ENCODE data around the gene STOML1. TPM values are rescaled to one million over a fixed set of nuclear protein-coding genes. Genes with fewer than 3 reads are reported as not detected.

The STOML1 gene
- polyA plus RNA-seq, 1 donor from 2014 or later: 49.5 TPM

GRCh38 chr15:73957276-73957675, 34.8 kb downstream of the STOML1 start:
- Histone ChIP-seq H4K20me1 (ENCODE audit: insufficient read depth) (no peaks in the 10 kb centered on the region), H3K27ac (ENCODE audit: low read length) (no peak overlapping the region), H3F3A (ENCODE audit: insufficient read depth, low read length, poor library complexity, severe bottlenecking) (no peaks in the 10 kb centered on the region), H3K4me3 (ENCODE audit: low read length) (no peak overlapping the region), H3K27me3 (ENCODE audit: insufficient read depth, low read depth, low read length) (no peaks in the 10 kb centered on the region), H3K9ac (ENCODE audit: low read length) (no peak overlapping the region), H3K36me3 (ENCODE audit: insufficient read depth, low read length) (no peaks in the 10 kb centered on the region), H3K79me2 (replicated peaks; ENCODE audit: insufficient read depth, low read length) (no peaks in the 10 kb centered on the region), H3K9me3 (ENCODE audit: low read length) (no peaks in the 10 kb centered on the region), H3K9me2 (ENCODE audit: insufficient read depth, low read length) (no peaks in the 10 kb centered on the region), H2AFZ (ENCODE audit: low read depth, low read length) (no peak overlapping the region), H3K4me2 (ENCODE audit: low read length) (no peak overlapping the region)
- TF ChIP-seq REST (IDR thresholded peaks at IDR 0.05; ENCODE audit: borderline replicate concordance): no peak

- Histone ChIP-seq H4K20me1 (ENCODE audit: insufficient read depth) (no peaks in the 10 kb centered on the region), H3K79me2 (replicated peaks; ENCODE audit: insufficient read depth, low read length) (no peaks in the 10 kb centered on the region), H3K9me2 (ENCODE audit: insufficient read depth, low read length) (no peaks in the 10 kb centered on the region), H3K9ac (ENCODE audit: low read length) (no peak overlapping the region), H3K4me2 (ENCODE audit: low read length) (no peak overlapping the region), H3K4me3 (ENCODE audit: low read length) (no peak overlapping the region), H3K9me3 (ENCODE audit: low read length) (no peaks in the 10 kb centered on the region), H2AFZ (ENCODE audit: low read depth, low read length) (no peak overlapping the region), H3K27ac (ENCODE audit: low read length) (no peak overlapping the region), H3F3A (ENCODE audit: insufficient read depth, low read length, poor library complexity, severe bottlenecking) (no peaks in the 10 kb centered on the region), H3K27me3 (ENCODE audit: insufficient read depth, low read depth, low read length) (no peaks in the 10 kb centered on the region), H3K36me3 (ENCODE audit: insufficient read depth, low read length) (no peaks in the 10 kb centered on the region)
- TF ChIP-seq TAF1 (IDR thresholded peaks at IDR 0.05; ENCODE audit: low read depth) (no peak), MXI1 (conservative IDR thresholded peaks at IDR 0.05; ENCODE audit: poor library complexity, severe bottlenecking) (no peak), EZH2 (IDR thresholded peaks at IDR 0.05; ENCODE audit: borderline replicate concordance, insufficient read depth, low read length, poor library complexity, severe bottlenecking) (no peak), EP300 (conservative IDR thresholded peaks at IDR 0.05; ENCODE audit: poor library complexity, severe bottlenecking) (no peak), REST (IDR thresholded peaks at IDR 0.05; ENCODE audit: borderline replicate concordance) (no peak), POLR2AphosphoS5 (IDR thresholded peaks at IDR 0.05) (no peak), CTCF (IDR thresholded peaks at IDR 0.05; ENCODE audit: poor library complexity, severe bottlenecking) (no peak), RAD21 (conservative IDR thresholded peaks at IDR 0.05) (no peak), SMC3 (conservative IDR thresholded peaks at IDR 0.05; ENCODE audit: poor library complexity) (no peak)
Measured at GRCh38 chr15:73956743-73957135, 35.4 kb downstream of the STOML1 start.

All from neural cell (in vitro differentiated cells).